ENCODE measurements around the gene OPCML. TPM values are rescaled to one million over a fixed set of nuclear protein-coding genes. Genes with fewer than 3 reads are reported as not detected.

Gene OPCML
- total RNA-seq, 1 donor = not detected

DNA sequence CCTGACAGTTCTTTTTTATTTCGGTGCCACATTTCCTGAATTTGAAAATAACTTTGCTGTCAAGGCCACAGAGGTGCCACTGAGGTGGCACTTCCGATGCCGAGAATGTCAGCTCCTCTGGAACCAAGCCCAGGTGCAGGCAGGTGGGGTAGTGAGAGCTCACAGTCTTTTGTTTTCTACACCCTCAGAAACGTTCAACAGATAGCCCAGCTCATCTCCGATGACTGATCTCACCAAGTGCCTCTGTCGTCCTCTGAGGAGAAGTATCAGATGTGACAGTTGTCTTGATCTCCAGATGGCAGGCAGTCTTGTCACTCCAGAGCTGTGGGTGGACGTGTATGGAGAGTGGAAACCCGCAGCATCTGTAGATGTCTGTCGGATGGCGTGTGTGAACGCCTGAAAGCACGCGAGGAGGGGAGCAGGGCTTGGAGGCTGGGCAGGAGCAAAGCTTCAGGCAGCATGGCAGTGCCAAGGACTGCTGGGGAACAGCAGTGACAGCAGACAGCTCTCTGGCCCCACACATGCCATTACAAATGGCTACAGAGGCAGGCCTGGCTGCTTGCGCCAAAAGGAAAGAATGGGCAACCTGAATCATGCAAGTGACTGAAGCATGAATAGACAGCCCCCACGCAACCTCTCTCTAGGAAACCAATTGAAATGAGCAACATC lies 877.0 kb downstream of the OPCML start:
- no peak for DNase-seq (ENCODE audit: low read depth)
- H3K4me3 ChIP-seq (ENCODE audit: low read depth, low read length) = no peak overlapping the region
- TF ChIP-seq, protein P1, sequence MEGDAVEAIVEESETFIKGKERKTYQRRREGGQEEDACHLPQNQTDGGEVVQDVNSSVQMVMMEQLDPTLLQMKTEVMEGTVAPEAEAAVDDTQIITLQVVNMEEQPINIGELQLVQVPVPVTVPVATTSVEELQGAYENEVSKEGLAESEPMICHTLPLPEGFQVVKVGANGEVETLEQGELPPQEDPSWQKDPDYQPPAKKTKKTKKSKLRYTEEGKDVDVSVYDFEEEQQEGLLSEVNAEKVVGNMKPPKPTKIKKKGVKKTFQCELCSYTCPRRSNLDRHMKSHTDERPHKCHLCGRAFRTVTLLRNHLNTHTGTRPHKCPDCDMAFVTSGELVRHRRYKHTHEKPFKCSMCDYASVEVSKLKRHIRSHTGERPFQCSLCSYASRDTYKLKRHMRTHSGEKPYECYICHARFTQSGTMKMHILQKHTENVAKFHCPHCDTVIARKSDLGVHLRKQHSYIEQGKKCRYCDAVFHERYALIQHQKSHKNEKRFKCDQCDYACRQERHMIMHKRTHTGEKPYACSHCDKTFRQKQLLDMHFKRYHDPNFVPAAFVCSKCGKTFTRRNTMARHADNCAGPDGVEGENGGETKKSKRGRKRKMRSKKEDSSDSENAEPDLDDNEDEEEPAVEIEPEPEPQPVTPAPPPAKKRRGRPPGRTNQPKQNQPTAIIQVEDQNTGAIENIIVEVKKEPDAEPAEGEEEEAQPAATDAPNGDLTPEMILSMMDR (IDR thresholded peaks at IDR 0.05; ENCODE audit: insufficient read depth, low read depth, low read length) = no peak

DNA sequence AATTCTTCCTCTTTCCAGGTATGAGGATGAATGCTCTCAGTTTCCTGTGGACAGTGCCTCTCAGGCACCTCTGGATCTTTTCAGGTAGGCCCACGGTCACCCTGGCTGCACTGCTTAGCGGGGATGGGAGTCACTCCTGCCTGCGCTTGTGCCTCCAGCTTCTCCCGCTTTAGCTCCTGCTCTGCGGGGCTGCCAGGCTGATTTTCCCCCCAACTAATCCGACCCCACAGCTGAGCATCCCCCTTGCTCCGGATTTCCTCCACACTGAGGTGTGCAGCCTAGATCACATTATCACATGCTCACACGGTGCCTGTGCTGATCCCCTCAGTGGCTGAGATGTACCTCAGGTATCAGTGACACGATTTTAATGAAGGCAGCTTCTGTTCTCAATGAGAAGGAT lies 879.1 kb downstream of the OPCML start:
- H3K4me3 ChIP-seq (ENCODE audit: low read depth, low read length) = no peak overlapping the region
- DNase-seq (ENCODE audit: low read depth) = no peak
- TF ChIP-seq, protein P1 (IDR thresholded peaks at IDR 0.05; ENCODE audit: insufficient read depth, low read depth, low read length) = no peak

DNA sequence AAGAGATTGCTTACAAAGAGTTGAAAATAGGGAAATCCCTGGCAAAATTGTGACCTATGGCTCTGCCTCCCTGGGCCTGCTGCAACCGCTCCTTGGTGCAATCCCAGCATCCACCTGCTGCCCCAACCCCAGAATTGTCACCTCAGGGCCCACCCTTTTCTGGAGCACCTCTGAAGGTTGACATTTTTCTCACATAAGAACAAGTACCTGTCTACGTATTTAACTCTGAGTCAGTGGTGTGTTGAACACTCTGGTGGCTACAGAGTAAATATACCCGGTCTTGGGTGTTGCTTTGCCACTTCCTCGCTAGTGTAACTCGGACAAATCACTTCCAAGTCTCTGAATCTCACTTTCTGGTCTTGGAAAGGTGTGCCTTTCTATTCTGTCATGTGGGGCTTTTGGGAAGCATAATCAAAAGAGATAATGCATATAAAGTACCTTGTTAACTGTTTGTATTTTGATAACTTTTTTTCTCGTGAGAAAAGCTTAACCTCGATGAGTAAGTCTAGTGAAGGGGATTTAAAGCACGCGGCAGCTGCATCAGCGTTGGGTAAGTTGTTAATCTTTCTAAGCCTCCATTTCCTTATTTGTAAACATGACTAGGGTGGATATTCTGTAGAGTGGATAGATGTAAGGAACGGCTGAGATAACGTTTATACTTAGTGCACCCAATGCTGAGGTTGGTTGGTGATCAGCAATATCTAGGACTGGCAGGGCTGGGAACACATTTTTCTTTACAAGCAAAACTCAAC lies 881.2 kb downstream of the OPCML start:
- TF ChIP-seq, protein P1 (IDR thresholded peaks at IDR 0.05; ENCODE audit: insufficient read depth, low read depth, low read length) = no peak
- no peak for DNase-seq (ENCODE audit: low read depth)
- no peak overlapping the region for H3K4me3 ChIP-seq (ENCODE audit: low read depth, low read length)

DNA sequence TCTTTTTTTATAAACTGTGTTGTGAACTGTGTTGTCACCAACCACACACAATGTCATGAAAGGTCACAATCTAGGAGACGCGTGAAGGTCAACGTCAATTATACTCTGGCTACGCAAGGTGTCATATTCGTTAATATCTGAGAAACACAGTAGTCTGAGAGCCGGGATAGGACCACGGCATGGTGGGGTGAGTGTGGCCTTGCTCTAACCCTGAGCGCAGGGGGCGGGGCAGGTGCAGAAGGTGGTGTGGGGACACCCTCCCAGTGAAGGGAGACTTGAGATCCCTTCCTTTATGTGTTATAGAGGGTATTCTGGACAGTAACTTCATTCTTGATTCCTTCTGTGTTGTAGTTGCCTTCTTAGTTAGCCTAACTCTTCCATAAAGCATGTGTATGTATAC lies 883.0 kb downstream of the OPCML start:
- TF ChIP-seq, protein P1 (IDR thresholded peaks at IDR 0.05; ENCODE audit: insufficient read depth, low read depth, low read length) = no peak
- no peak overlapping the region for H3K4me3 ChIP-seq (ENCODE audit: low read depth, low read length)
- no peak for DNase-seq (ENCODE audit: low read depth)

DNA sequence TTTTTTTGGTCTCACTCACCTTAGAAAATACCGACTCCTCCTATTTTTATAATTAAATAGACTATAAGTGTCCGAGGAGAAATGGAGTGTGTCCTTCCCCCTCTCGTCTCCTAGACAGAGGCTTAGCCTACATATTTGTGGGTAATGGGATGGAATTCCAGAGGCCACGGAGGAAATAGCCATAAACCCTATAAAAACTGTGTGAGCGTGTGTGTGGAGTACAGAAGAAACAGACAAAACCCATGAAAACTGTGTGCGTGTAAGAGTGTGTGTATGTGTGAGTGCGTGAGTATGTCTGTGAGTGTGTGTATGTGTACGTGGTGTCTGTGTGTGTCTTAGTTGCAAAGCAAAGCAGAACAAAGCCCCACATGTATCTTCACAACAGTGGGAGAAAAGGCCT lies 883.5 kb downstream of the OPCML start:
- TF ChIP-seq, protein P1 (IDR thresholded peaks at IDR 0.05; ENCODE audit: insufficient read depth, low read depth, low read length) = no peak
- no peak overlapping the region for H3K4me3 ChIP-seq (ENCODE audit: low read depth, low read length)
- no peak for DNase-seq (ENCODE audit: low read depth)

DNA sequence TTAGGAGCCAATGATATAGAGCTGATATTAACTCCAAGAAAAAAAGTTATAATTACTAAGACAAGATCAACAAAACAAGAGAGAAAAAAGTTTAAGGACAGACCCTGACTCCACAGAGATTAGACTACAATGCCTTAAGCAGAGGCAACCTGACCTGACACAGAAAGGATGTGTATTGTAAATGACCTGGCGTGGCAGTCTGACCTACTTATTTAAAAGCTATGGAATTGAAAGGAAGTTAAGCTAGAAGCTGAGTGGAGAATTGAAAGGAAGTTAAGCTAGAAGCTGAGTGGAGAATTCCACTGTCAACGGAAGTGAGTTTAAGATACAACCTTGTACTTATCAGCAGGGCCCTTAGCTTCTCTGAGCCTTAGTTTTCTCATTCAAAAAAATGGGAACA lies 885.4 kb downstream of the OPCML start:
- no peak overlapping the region for H3K4me3 ChIP-seq (ENCODE audit: low read depth, low read length)
- TF ChIP-seq, protein P1 (IDR thresholded peaks at IDR 0.05; ENCODE audit: insufficient read depth, low read depth, low read length) = no peak
- no peak for DNase-seq (ENCODE audit: low read depth)
